GM11168 (cell line): ENCODE results near the gene GJB2.

Experiments
- in situ Hi-C: fragments of 300-500 bp; cut with MboI; formaldehyde crosslinking; loops from one replicate; pipeline ENCODE4 v1.12.0; 2022; ENCODE audit warnings: low sequenced_read_pairs; ENCODE audit not compliant: unreplicated experiment

Gene GJB2

GRCh38 chr13:20193162-20193906 lies 596 bp upstream of the GJB2 start:
- in situ Hi-C loops, result loop anchor here (25.0 kb wide), 1 partner anchor 619 kb away; no protein-coding TSS in a partner anchor

- in situ Hi-C loops, result loop anchor here (25.0 kb wide), 1 partner anchor 620 kb away; no protein-coding TSS in a partner anchor
These were observed 441 bp downstream of the GJB2 start for GRCh38 chr13:20192158-20192835.

- in situ Hi-C loops, result loop anchor here (25.0 kb wide), 1 partner anchor 621 kb away; no protein-coding TSS in a partner anchor
These were observed 1.2 kb downstream of the GJB2 start for GRCh38 chr13:20191311-20192157.

- in situ Hi-C loops, result loop anchor here (25.0 kb wide), 1 partner anchor 622 kb away; no protein-coding TSS in a partner anchor
These were observed 2.0 kb downstream of the GJB2 start for GRCh38 chr13:20190481-20191310.

GRCh38 chr13:20190076-20190475 lies 2.7 kb downstream of the GJB2 start:
- in situ Hi-C loops, result loop anchor here (25.0 kb wide), 1 partner anchor 622 kb away; no protein-coding TSS in a partner anchor

GRCh38 chr13:20188667-20189553 lies 3.8 kb downstream of the GJB2 start:
- in situ Hi-C loops, result loop anchor here (25.0 kb wide), 1 partner anchor 623 kb away; no protein-coding TSS in a partner anchor

- in situ Hi-C loops, result loop anchor here (25.0 kb wide), 1 partner anchor 626 kb away; no protein-coding TSS in a partner anchor
These were observed 6.0 kb downstream of the GJB2 start for GRCh38 chr13:20186771-20187170.

GRCh38 chr13:20185366-20186056 lies 7.2 kb downstream of the GJB2 start:
- in situ Hi-C loops, result loop anchor here (25.0 kb wide), 1 partner anchor 627 kb away; no protein-coding TSS in a partner anchor

- in situ Hi-C loops, result loop anchor here (25.0 kb wide), 1 partner anchor 630 kb away; no protein-coding TSS in a partner anchor
These were observed 10.4 kb downstream of the GJB2 start for GRCh38 chr13:20182231-20182846.

GRCh38 chr13:20181188-20181587 lies 11.6 kb downstream of the GJB2 start:
- in situ Hi-C loops, result loop anchor here (25.0 kb wide), 1 partner anchor 631 kb away; no protein-coding TSS in a partner anchor

- in situ Hi-C loops, result loop anchor here (25.0 kb wide), 1 partner anchor 634 kb away; no protein-coding TSS in a partner anchor
These were observed 14.6 kb downstream of the GJB2 start for GRCh38 chr13:20178156-20178555.

GRCh38 chr13:20177049-20177831 lies 15.5 kb downstream of the GJB2 start:
- in situ Hi-C loops, result loop anchor here (25.0 kb wide), 1 partner anchor 635 kb away; no protein-coding TSS in a partner anchor

- in situ Hi-C loops, result loop anchor here (25.0 kb wide), 1 partner anchor 636 kb away; no protein-coding TSS in a partner anchor
These were observed 16.7 kb downstream of the GJB2 start for GRCh38 chr13:20175907-20176652.

- in situ Hi-C loops, result loop anchor here (25.0 kb wide), 1 partner anchor 637 kb away; no protein-coding TSS in a partner anchor
These were observed 17.3 kb downstream of the GJB2 start for GRCh38 chr13:20175406-20175794.

- in situ Hi-C loops, result loop anchor here (25.0 kb wide), 1 partner anchor 637 kb away; no protein-coding TSS in a partner anchor
These were observed 17.9 kb downstream of the GJB2 start for GRCh38 chr13:20174656-20175405.
